ENCODE measurements around the gene FAM107B.
"Not testable (repeated sequence)": the region's sequence is repeated elsewhere in the genome, so short reads cannot be mapped to it uniquely, and the experiment has no call there.

- TF ChIP-seq, protein P1, sequence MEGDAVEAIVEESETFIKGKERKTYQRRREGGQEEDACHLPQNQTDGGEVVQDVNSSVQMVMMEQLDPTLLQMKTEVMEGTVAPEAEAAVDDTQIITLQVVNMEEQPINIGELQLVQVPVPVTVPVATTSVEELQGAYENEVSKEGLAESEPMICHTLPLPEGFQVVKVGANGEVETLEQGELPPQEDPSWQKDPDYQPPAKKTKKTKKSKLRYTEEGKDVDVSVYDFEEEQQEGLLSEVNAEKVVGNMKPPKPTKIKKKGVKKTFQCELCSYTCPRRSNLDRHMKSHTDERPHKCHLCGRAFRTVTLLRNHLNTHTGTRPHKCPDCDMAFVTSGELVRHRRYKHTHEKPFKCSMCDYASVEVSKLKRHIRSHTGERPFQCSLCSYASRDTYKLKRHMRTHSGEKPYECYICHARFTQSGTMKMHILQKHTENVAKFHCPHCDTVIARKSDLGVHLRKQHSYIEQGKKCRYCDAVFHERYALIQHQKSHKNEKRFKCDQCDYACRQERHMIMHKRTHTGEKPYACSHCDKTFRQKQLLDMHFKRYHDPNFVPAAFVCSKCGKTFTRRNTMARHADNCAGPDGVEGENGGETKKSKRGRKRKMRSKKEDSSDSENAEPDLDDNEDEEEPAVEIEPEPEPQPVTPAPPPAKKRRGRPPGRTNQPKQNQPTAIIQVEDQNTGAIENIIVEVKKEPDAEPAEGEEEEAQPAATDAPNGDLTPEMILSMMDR (conservative IDR thresholded peaks at IDR 0.05; ENCODE audit: low read depth, low read length): not testable (repeated sequence)
- not testable (repeated sequence) for TF ChIP-seq POLR2A (IDR thresholded peaks at IDR 0.05; ENCODE audit: low read depth, low read length); USF2 (IDR thresholded peaks at IDR 0.05; ENCODE audit: low read depth, low read length); RAD21 (IDR thresholded peaks at IDR 0.05; ENCODE audit: low read length); FOS (IDR thresholded peaks at IDR 0.05; ENCODE audit: low read depth, low read length); SMC3 (IDR thresholded peaks at IDR 0.05; ENCODE audit: low read depth, low read length); MAZ (IDR thresholded peaks at IDR 0.05; ENCODE audit: borderline replicate concordance, low read depth, low read length); CHD1 (IDR thresholded peaks at IDR 0.05; ENCODE audit: low read depth, low read length); ELK1 (IDR thresholded peaks at IDR 0.05; ENCODE audit: borderline replicate concordance, low read depth, low read length); RCOR1 (IDR thresholded peaks at IDR 0.05; ENCODE audit: insufficient replicate concordance, low read length); BHLHE40 (IDR thresholded peaks at IDR 0.05; ENCODE audit: low read depth, low read length); NFE2L2 (IDR thresholded peaks at IDR 0.05; ENCODE audit: low read depth, low read length); MXI1 (IDR thresholded peaks at IDR 0.05; ENCODE audit: borderline replicate concordance, low read depth, low read length); RFX5 (IDR thresholded peaks at IDR 0.05; ENCODE audit: low read depth, low read length)
These were observed 140.1 kb downstream of the FAM107B start for GRCh38 chr10:14634572-14634971.

Measured in IMR-90 (cell line).